A549 (cell line): Measurements from ENCODE around the gene MANF.

Experiments
- BCL3 ChIP-seq: fragments of >200 bp; sonication (Bioruptor Twin); formaldehyde crosslinking; IDR thresholded peaks from 3 replicates; pipeline ENCODE4 v1.6.1; 2016
- BHLHE40 ChIP-seq: IDR thresholded peaks from 2 replicates; pipeline ENCODE4 v1.6.1; 2012; ENCODE audit warnings: low read depth, low read length, inconsistent platforms
- CEBPB ChIP-seq, 2 experiments: fragments of >200 bp in 1 of 2; sonication (Bioruptor Twin) in 1 of 2; formaldehyde crosslinking in 1 of 2; IDR thresholded peaks; 2 replicates each; pipeline ENCODE4 v1.6.1; 2012 to 2016
- CHD2 ChIP-seq: fragments of 150-350 bp; IDR thresholded peaks from 2 replicates; pipeline ENCODE4 v1.6.1; 2014; ENCODE audit warnings: low read length; ENCODE audit not compliant: partially characterized antibody
- CTCF ChIP-seq: fragments of >200 bp; sonication (Bioruptor Twin); formaldehyde crosslinking; IDR thresholded peaks from 3 replicates; pipeline ENCODE4 v1.5.1; 2016
- HDAC2 ChIP-seq: fragments of 200-600 bp; sonication (generic); IDR thresholded peaks from 2 replicates; pipeline ENCODE4 v1.6.1; 2016
- POLR2A ChIP-seq: IDR thresholded peaks from 2 replicates; pipeline ENCODE4 v1.6.1; 2012; ENCODE audit warnings: mild to moderate bottlenecking, low read length
- RFX5 ChIP-seq: fragments of 450-650 bp; IDR thresholded peaks from 2 replicates; pipeline ENCODE4 v1.7.1; 2014; ENCODE audit warnings: antibody characterized with exemption, mild to moderate bottlenecking, moderate library complexity
- SREBF2 ChIP-seq: fragments of 450-650 bp; IDR thresholded peaks from 2 replicates; pipeline ENCODE4 v1.6.1; 2014; ENCODE audit warnings: mild to moderate bottlenecking, moderate library complexity
- ZFP36 ChIP-seq: fragments of 450-650 bp; IDR thresholded peaks from 2 replicates; pipeline ENCODE4 v1.6.1; 2014; ENCODE audit warnings: borderline replicate concordance; ENCODE audit not compliant: partially characterized antibody

GRCh38 chr3:51373658-51374421 is 11.3 kb upstream of the MANF start:
- TF ChIP-seq POLR2A: no peak
- no peak for TF ChIP-seq CTCF
- no peak for TF ChIP-seq ZFP36
- no peak for TF ChIP-seq CHD2
- TF ChIP-seq RFX5: no peak
- no peak for TF ChIP-seq BCL3
- TF ChIP-seq BHLHE40: no peak
- no peak for TF ChIP-seq CEBPB (IDR thresholded peaks at IDR 0.05)
- TF ChIP-seq HDAC2: no peak
- TF ChIP-seq SREBF2: no peak
